IMR-90 (cell line): Measurements from ENCODE around the gene CADM1. TPM values are rescaled to one million over a fixed set of nuclear protein-coding genes. Genes with fewer than 3 reads are reported as not detected.

Experiments
- ATAC-seq: fragments of 200-7000 bp; cut with Tn5 transposase; 2 replicates; pipeline ENCODE4 v1.9.1; 2020; ENCODE audit warnings: low read depth, mild to moderate bottlenecking, moderate library complexity
- BruUV-seq: library from RNA; stranded (reverse); fragments of 400-500 nt; replicated peaks from 2 replicates; lab custom pipeline; 2021; lab: Mats Ljungman, UMichigan
- CTCF ChIA-PET: fragments of 300-600 bp; formaldehyde crosslinking; extraction: SDS; loops from one replicate; lab custom pipeline; 2021; ENCODE audit warnings: antibody characterized with exemption; lab: Yijun Ruan, JAX
- POLR2A ChIA-PET: fragments of 300-600 bp; sonication (Branson Sonifier 250); formaldehyde crosslinking; loops from one replicate; lab custom pipeline; 2022; ENCODE audit warnings: antibody characterized with exemption; ENCODE audit not compliant: unreplicated experiment; lab: Charles Lee
- DNase-seq: peaks from one replicate; pipeline ENCODE4 v3.0.0; 2013
- H2AFZ ChIP-seq: replicated peaks from 2 replicates; pipeline ENCODE3; 2013; ENCODE audit warnings: low read length, mild to moderate bottlenecking; ENCODE audit not compliant: poor library complexity
- H2AK5ac ChIP-seq: 2 replicates; pipeline ENCODE4 v1.6.1; 2013; ENCODE audit warnings: low read depth, low read length, inconsistent platforms
- H2AK9ac ChIP-seq: replicated peaks from 2 replicates; pipeline ENCODE3; 2013; ENCODE audit warnings: mild to moderate bottlenecking, low read depth, low read length, moderate library complexity; ENCODE audit not compliant: poor library complexity
- H2BK120ac ChIP-seq: 2 replicates; pipeline ENCODE4 v1.6.1; 2013; ENCODE audit warnings: low read depth, low read length, inconsistent platforms
- H2BK15ac ChIP-seq: 3 replicates; pipeline ENCODE4 v1.6.1; 2013; ENCODE audit warnings: low read depth, low read length, inconsistent platforms
- H2BK20ac ChIP-seq: 2 replicates; pipeline ENCODE4 v1.6.1; 2013; ENCODE audit warnings: low read depth, mild to moderate bottlenecking, inconsistent platforms, low read length, moderate library complexity
- H2BK5ac ChIP-seq: 2 replicates; pipeline ENCODE4 v1.6.1; 2013; ENCODE audit warnings: mild to moderate bottlenecking, low read depth, low read length, inconsistent platforms; ENCODE audit not compliant: poor library complexity, severe bottlenecking
- H3K14ac ChIP-seq: replicated peaks from 2 replicates; pipeline ENCODE4 v1.6.1; 2013; ENCODE audit warnings: low read depth, low read length, inconsistent platforms
- H3K18ac ChIP-seq: 2 replicates; pipeline ENCODE4 v1.6.1; 2013; ENCODE audit warnings: low read depth, low read length, control low read depth
- H3K23ac ChIP-seq: 2 replicates; pipeline ENCODE4 v1.6.1; 2013; ENCODE audit warnings: low read depth, low read length, inconsistent platforms
- H3K27ac ChIP-seq: 2 replicates; pipeline ENCODE4 v1.5.1; 2013; ENCODE audit warnings: mild to moderate bottlenecking, control low read depth, low read length; ENCODE audit not compliant: insufficient read depth
- H3K27me3 ChIP-seq: 2 replicates; pipeline ENCODE4 v1.6.1; 2013; ENCODE audit warnings: low read length; ENCODE audit not compliant: control insufficient read depth, insufficient read depth
- H3K36me3 ChIP-seq: 2 replicates; pipeline ENCODE4 v1.6.1; 2013; ENCODE audit warnings: low read length, mixed read lengths; ENCODE audit not compliant: control insufficient read depth, insufficient read depth
- H3K4ac ChIP-seq: 2 replicates; pipeline ENCODE4 v1.6.1; 2013; ENCODE audit warnings: low read depth, low read length, inconsistent platforms
- H3K4me1 ChIP-seq: 2 replicates; pipeline ENCODE4 v1.6.1; 2013; ENCODE audit warnings: low read length, mixed read lengths; ENCODE audit not compliant: control insufficient read depth, insufficient read depth
- H3K4me2 ChIP-seq: 2 replicates; pipeline ENCODE4 v1.6.1; 2013; ENCODE audit warnings: low read depth, mild to moderate bottlenecking, control low read depth, low read length, moderate library complexity
- H3K4me3 ChIP-seq: 2 replicates; pipeline ENCODE4 v1.5.1; 2013; ENCODE audit warnings: low read depth, mild to moderate bottlenecking, control low read depth, low read length, moderate library complexity; ENCODE audit not compliant: insufficient read depth
- H3K56ac ChIP-seq: 2 replicates; pipeline ENCODE4 v1.6.1; 2013; ENCODE audit warnings: low read length, inconsistent platforms; ENCODE audit not compliant: insufficient read depth; ENCODE audit errors: extremely low read depth
- H3K79me1 ChIP-seq, 2 experiments: 2 replicates each; pipeline ENCODE4 v1.6.1; 2013; ENCODE audit warnings: low read length in 2 of 2, inconsistent platforms in 1 of 2, low read depth in 1 of 2
- H3K9ac ChIP-seq: 2 replicates; pipeline ENCODE4 v1.6.1; 2013; ENCODE audit warnings: low read depth, low read length, control low read depth
- H3K9me1 ChIP-seq: 2 replicates; pipeline ENCODE4 v1.6.1; 2013; ENCODE audit warnings: low read length, inconsistent platforms; ENCODE audit not compliant: insufficient read depth
- H3K9me3 ChIP-seq: 2 replicates; pipeline ENCODE4 v1.6.1; 2013; ENCODE audit warnings: low read length; ENCODE audit not compliant: control insufficient read depth, insufficient read depth
- H4K20me1 ChIP-seq: 2 replicates; pipeline ENCODE4 v1.6.1; 2013; ENCODE audit warnings: low read length, inconsistent platforms; ENCODE audit not compliant: insufficient read depth
- H4K5ac ChIP-seq: 2 replicates; pipeline ENCODE4 v1.6.1; 2013; ENCODE audit warnings: mild to moderate bottlenecking, low read depth, low read length, control low read depth
- H4K8ac ChIP-seq, 2 experiments: 2 replicates each; pipeline ENCODE4 v1.6.1; 2013; ENCODE audit warnings: low read depth in 2 of 2, low read length in 2 of 2, control low read depth in 1 of 2, inconsistent platforms in 1 of 2
- H4K91ac ChIP-seq: 2 replicates; pipeline ENCODE4 v1.6.1; 2013; ENCODE audit warnings: low read depth, low read length, inconsistent platforms; ENCODE audit not compliant: insufficient read depth
- BHLHE40 ChIP-seq: fragments of 150-350 bp; IDR thresholded peaks from 2 replicates; pipeline ENCODE4 v1.6.1; 2016; ENCODE audit warnings: mild to moderate bottlenecking, low read depth, low read length
- CHD1 ChIP-seq: IDR thresholded peaks from 2 replicates; pipeline ENCODE4 v1.6.1; 2012; ENCODE audit warnings: low read depth, low read length, improper control_type of control experiment
- NFE2L2 ChIP-seq: fragments of 150-350 bp; IDR thresholded peaks from 2 replicates; pipeline ENCODE4 v1.6.1; 2016; ENCODE audit warnings: low read depth, mild to moderate bottlenecking, low read length
- RAD21 ChIP-seq: IDR thresholded peaks from 2 replicates; pipeline ENCODE4 v1.6.1; 2012; ENCODE audit warnings: low read length, improper control_type of control experiment
- WGBS, 2 experiments: methylation state at CpG; one replicate each; pipeline versions ENCODE4 v1.1.5 to v1.1.7; 2013; ENCODE audit warnings: missing lambda C conversion rate in 2 of 2; ENCODE audit not compliant: insufficient read length in 1 of 2; ENCODE audit errors: extremely low coverage in 2 of 2; 5-methylcytosine and 5-hydroxymethylcytosine counted together
- dilution Hi-C: fragments of 300-500 bp; cut with HindIII; formaldehyde crosslinking; loops from one replicate; pipeline ENCODE4 v1.14.3; 2018; ENCODE audit warnings: low sequenced_read_pairs; ENCODE audit not compliant: unreplicated experiment
- in situ Hi-C: fragments of 300-500 bp; cut with MboI; formaldehyde crosslinking; loops from 3 replicates; pipeline ENCODE4 v1.14.3; 2019; ENCODE audit warnings: low sequenced_read_pairs, inconsistent platforms, mixed read lengths
- intact Hi-C: fragments of 100-400 bp; cut with micrococcal nuclease; formaldehyde crosslinking; loops from 2 replicates; pipeline ENCODE4 v1.10.0; 2022
- polyA plus RNA-seq, 3 experiments: library from polyadenylated mRNA; depleted of rRNA; stranded (reverse); fragments of >200 nt; gene quantifications; 2 replicates each; pipeline ENCODE4 v1.2.3, GENCODE V29; 2012; ENCODE audit warnings: low replicate concordance in 1 of 3
- total RNA-seq: library from RNA; depleted of rRNA; stranded (reverse); fragments of >200 nt; gene quantifications from 2 replicates; pipeline ENCODE4 v1.2.3, GENCODE V29; 2012

Gene CADM1
- total and polyA plus RNA-seq, 2 of the 4 experiments (the other 2 are of a cell fraction): 28.8 to 77.1 TPM

- H4K5ac ChIP-seq: no peak overlapping the region
- H2BK15ac ChIP-seq: no peak overlapping the region
- no peaks in the 10 kb centered on the region for H3K36me3 ChIP-seq
- TF ChIP-seq RAD21 (no peak), NFE2L2 (no peak), BHLHE40 (no peak), CHD1 (no peak)
- H3K9me3 ChIP-seq: no peaks in the 10 kb centered on the region
- peaks cover 0 to 11% of the 10 kb centered on the region in 2 experiments; a peak in 2 of 4 replicates for H3K79me1 ChIP-seq
- no peak overlapping the region for H3K4me3 ChIP-seq
- dilution Hi-C loops: no loop called here
- no CpG with 5 or more reads among the region's 5 CpGs for WGBS, 2 experiments
- peaks cover 6% of the 10 kb centered on the region for H4K20me1 ChIP-seq
- no peak overlapping the region for H3K4ac ChIP-seq
- H3K4me2 ChIP-seq: no peak overlapping the region
- H3K56ac ChIP-seq: no peak overlapping the region
- no peak overlapping the region for H3K23ac ChIP-seq
- no peak overlapping the region for H2BK5ac ChIP-seq
- no peak overlapping the region for H3K9ac ChIP-seq
- CTCF ChIA-PET: interaction anchor here (0.7 kb wide), 1 partner anchor 245 kb away, joined by 4 read pairs; no protein-coding TSS in a partner anchor
- intact Hi-C loops: no loop called here
- no peak overlapping the region for H3K27ac ChIP-seq
- POLR2A ChIA-PET: no interaction called here
- no peaks in the 10 kb centered on the region for H3K9me1 ChIP-seq
- no peak overlapping the region for H3K18ac ChIP-seq
- no TSS peak for BruUV-seq
- H2AK5ac ChIP-seq: no peak overlapping the region
- H3K14ac ChIP-seq: no peak overlapping the region
- no peak overlapping the region for H2AFZ ChIP-seq
- peaks cover 3% of the 10 kb centered on the region for H3K4me1 ChIP-seq
- H2BK20ac ChIP-seq: no peak overlapping the region
- no peak overlapping the region for H4K8ac ChIP-seq
- DNase-seq: no peak
- no peak for ATAC-seq
- in situ Hi-C loops: no loop called here
- H3K27me3 ChIP-seq: no peaks in the 10 kb centered on the region
- no peak overlapping the region for H2BK120ac ChIP-seq
- no peak overlapping the region for H2AK9ac ChIP-seq
- H4K91ac ChIP-seq: no peak overlapping the region
Observed at GRCh38 chr11:115407496-115407895, 96.7 kb downstream of the CADM1 start.
